HG03521 (cell line): Measurements from ENCODE around the gene SMDT1.
"Not testable (repeated sequence)": the region's sequence is repeated elsewhere in the genome, so short reads cannot be mapped to it uniquely, and the experiment has no call there.

Experiments used
- ATAC-seq: cut with Tn5 transposase; IDR thresholded peaks from one replicate; pipeline ENCODE4 v1.9.1; 2021; ENCODE audit warnings: mild to moderate bottlenecking, moderate library complexity; ENCODE audit not compliant: unreplicated experiment

Gene SMDT1

DNA sequence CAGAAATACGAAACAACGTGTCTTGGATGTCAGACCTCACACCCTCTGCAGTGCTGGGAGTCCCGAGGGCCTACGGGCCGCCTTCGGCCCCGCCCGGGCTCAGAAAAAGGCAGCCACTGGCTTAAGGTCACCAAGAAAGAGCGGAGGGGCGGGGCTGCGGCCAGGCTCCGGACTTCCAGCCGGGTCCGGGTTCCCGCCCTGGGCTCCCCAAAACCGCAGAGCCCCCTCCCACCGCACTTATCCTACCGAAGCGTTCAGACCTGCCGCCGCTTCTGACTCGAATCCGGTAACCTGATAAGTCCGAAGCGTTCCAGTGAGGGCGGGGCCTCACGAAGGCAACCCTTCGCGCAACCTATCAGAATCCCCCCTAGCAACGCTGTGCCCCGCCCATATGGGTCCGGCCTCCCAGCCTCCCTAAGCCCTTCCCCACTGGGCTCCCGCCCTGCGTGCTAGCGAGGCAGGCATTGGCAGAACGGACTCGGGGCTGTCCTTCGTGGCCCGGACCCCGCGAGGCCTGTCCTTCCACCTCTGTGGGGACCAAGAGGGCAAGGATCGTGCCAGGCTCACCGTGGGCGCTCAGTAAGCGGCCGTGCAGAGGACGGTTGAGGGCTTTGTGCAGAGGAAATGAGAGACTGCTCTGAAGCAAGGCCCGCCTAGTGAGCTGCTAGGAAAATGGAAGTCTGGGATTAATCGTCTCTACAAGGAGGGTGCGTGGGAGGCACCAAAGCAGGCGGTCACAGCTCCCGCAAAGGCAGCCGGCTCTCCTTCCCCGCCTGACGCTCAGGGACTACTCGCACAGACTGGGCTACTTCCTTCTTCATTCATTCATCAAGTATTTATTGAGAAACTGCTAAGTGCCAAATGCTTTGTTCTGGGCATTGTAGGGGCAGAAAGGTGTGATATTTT is 8.7 kb upstream of the SMDT1 start, which contains the start of gene NAGA:
Gene NAGA, minus strand, starts transcription at position 296 of the 906 bp plus-strand sequence. CDS start 515 bp downstream, outside the sequence.
- ATAC-seq, result peak; percentile 86

- not testable (repeated sequence) for ATAC-seq
Observed at GRCh38 chr22:42071508-42071907, 8.0 kb upstream of the SMDT1 start.

DNA sequence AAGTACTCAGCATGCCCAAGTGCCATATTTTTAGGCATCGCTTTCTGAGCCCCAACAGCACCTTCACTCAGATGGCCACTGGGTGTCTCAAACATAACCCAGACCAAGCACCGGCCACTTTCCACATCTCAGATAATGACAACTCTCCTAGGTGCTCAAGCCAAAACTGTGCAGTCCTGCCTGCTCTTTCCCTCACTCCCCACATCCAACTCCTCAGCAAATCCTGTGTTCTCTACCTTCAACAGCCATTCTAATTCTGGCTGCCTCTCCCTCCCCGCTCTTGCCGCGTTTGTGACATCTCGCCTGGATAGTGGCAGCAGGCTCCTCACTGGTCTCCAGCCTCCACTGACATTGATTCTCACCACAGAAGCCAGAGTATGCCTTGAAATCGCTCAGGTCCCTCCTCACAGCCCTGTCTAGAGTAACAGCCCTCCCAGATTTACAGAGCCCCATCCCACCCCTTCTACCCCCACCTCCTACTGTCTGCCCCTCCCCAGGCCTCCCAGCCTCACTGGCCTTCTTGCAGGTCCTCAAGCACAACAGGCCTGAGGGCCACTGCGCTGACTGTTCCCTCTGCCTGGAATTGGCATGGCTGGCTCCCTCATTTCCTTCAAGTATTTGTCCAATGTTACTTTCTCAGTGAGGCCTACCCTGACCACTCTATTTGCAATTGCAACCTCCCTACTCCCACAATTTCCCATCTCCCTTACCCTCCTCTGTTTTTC is 6.7 kb upstream of the SMDT1 start:
- ATAC-seq, result no peak

GRCh38 chr22:42073621-42074041 is 5.9 kb upstream of the SMDT1 start:
- no peak for ATAC-seq

DNA sequence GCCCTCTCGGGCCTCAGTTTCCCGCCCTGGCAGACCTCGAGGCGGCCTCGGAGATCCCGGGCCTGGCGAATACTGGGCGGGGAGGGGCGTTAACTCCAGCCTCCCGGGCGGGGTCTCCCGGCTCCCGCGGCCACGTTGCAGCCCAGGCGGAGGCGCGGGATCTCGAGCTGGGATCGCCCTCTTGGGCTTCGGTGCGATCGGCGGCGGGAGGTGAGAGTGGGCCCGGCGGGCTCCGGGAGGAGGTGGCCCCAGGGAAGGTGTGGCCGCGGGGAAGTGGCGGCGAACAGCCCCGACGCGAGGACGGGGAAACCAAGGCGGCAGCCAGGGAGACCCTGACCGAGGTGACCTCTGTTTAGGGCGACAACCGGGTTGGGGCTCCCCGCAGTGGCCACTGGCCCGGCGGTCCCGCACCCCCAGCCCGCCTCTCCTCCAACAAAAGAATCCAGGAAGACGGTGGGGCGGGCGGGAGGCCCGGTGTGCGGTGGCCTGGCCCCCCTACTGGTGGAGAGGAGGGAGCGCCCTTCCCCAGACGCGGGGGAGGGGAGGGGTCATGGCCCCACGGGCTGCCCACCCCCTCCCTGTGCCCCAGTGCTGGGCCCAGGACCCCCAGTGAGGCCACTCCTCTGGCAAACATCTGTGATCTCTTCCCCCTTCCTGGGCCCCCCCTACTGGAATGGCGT is 5.2 kb upstream of the SMDT1 start, which contains the start of gene PHETA2:
Gene PHETA2, plus strand, starts transcription at position 117 of the 680 bp plus-strand sequence. CDS start 3,046 bp downstream, outside the sequence.
- no peak for ATAC-seq

DNA sequence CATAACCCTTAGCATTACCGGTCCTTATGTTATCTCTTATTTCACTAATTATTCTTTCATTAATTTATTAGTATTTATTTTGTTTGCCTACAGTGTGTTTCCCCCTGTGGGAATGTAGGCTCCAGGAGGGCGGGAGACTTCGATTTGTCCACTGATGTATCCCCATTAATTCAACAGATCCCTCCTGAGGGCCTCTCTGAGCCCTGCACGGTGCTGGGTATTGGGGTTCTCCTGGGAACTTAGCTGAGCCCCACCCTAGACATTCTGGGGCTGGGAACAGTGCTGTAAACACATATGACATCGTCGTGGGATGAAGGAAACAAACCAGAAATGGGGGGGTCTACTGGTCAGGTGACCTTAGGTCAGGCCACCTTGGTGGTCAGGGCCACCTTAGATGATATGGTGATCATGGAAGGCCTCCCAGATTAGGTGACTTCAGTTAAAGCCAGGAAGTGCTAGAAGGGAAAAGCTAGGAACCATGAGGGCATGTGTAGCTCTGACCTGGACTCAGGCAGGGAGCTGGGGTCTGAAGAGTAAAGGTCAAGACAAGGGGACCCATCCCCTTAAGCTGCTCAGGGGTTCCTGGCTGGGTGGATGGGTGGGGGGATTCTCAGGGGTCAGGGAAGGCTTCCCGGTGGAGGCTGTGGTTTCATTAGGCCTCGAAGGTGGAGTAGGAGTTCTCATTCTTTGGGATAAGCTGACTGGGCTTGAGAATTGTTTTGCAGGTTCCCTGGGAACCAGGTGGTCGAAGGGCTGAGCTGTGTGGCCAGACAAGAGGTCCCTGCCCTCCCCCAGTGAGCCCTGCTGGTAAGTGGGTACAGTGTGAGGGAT is 4.4 kb upstream of the SMDT1 start:
- no peak for ATAC-seq

DNA sequence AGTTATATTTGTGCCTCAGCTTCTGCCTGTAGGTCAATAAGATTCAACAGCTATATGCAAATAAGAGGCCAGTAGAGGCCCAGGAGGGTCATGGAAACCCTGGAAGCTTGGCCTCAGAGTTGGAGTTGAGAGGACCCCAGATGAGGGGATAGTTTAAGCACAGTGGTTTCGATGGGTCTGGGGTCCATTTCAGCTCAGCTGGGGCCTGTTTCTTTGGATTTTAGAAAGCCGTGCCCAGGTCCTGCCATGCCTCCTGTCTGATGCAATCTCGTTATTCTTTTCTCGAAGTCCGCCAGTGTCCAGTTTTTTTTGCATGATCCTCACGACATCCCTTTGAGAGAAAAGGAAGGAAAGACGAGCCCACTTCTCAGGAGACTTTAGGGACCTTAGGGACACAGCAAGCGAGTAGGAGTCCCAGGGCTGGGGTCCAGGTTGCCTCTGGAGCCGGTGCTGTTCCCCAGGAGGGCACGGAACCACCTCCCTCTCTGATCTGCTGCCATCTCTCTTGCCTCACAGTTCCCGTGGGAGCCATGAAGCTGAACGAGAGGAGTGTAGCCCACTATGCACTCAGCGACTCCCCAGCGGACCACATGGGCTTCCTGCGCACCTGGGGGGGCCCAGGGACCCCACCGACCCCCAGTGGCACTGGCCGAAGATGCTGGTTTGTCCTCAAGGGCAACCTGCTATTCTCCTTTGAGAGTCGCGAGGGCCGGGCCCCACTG is 2.6 kb upstream of the SMDT1 start:
- ATAC-seq, result no peak

DNA sequence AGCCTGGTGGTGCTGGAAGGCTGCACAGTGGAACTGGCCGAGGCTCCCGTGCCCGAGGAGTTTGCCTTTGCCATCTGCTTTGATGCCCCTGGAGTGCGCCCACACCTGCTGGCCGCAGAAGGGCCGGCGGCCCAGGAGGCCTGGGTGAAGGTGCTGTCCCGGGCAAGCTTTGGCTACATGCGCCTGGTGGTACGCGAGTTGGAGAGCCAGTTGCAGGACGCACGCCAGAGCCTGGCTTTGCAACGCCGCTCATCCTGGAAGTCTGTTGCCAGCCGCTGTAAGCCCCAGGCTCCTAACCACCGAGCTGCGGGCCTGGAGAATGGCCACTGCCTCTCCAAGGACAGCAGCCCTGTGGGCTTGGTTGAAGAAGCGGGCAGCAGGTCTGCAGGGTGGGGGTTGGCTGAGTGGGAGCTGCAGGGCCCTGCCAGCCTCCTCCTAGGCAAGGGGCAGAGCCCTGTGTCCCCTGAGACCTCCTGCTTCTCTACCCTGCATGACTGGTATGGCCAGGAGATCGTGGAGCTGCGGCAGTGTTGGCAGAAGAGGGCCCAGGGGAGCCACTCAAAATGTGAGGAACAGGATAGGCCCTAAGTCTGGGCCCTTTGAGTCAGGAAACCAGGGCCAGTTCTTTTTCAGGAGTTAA is 1.9 kb upstream of the SMDT1 start:
- no peak for ATAC-seq

DNA sequence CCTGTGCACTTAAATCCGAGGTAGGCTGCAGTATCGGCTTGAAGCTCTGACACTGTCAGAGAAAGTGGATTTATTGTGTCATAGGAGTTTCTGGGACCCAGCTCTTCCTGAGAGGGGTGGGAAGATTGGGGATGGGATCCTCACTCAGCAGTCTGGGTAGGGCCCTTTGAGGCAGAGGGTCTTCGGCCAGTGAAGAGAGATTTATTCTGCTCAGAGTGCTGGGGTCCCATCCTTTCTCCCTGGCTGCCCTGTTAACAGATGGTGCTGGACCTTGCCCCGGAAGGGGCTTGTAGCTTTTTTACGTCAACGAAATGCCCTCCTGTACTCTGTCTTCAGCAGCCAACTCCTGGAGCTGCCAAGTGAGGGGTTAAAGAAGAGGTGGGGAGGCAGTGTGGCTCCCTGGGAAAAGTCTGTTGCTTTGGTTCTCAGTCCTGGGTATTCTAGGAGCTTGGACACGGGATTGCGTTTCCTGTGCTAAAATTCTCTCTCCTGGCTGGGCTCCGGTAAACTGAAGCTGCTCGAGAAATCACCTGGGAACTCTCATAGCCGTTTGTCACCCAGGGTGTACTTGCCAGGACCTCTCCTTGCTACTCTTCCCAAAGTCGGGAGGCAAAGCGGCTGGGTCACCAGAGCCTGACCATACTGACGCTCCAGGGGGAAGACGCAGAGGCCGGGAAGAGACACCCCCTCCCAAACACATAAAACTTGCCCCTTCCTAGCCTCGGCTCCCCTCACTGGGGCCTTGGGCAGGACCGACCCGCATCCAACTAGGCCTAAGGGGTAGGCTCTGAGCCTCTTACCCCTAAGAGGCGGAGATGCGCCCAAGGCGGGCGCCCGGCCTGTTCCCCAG is 806 bp upstream of the SMDT1 start:
- peak; percentile 2 for ATAC-seq

GRCh38 chr22:42080287-42080686 is 787 bp downstream of the SMDT1 start:
- ATAC-seq, result no peak

DNA sequence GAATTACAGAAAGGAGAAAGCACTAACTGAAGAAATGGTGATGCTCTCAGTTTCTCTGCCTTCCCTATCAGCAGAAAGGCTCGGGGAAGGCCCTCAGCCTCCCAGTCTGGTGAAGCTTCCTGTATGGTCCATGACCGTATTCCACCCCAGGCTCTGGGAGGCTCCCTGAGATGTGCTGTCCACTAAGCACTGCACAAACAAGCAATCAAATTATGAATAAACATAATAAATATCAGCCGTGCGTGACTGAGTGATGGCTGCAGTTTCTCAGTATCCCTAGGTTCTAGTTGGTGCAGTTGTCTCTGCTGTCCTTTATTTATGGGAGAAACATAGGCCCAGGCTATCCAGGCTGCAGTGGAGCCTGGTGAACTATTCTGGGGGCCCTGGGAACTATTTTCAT is 3.6 kb downstream of the SMDT1 start:
- ATAC-seq, result no peak

GRCh38 chr22:42084874-42085273 is 5.4 kb downstream of the SMDT1 start:
- ATAC-seq, result no peak

DNA sequence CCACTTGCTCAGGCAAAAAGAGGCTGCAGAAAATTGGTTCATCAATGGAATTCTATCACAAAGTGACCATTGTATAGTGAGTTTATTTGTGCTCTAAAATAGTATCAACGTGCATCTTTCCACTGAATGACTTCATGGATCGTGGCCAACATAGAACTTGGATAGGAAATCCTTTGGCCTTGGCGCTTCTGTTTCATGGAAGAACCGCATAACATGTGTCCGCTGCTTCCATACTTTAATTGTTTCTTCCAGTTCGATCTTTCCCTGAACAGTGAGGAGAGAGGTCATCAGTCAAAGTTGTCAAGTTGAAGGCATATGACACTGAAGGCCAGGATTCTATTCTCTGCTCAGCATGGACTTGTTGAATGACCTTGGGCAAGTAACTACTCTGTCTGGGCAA is 6.6 kb downstream of the SMDT1 start:
- ATAC-seq, result no peak

DNA sequence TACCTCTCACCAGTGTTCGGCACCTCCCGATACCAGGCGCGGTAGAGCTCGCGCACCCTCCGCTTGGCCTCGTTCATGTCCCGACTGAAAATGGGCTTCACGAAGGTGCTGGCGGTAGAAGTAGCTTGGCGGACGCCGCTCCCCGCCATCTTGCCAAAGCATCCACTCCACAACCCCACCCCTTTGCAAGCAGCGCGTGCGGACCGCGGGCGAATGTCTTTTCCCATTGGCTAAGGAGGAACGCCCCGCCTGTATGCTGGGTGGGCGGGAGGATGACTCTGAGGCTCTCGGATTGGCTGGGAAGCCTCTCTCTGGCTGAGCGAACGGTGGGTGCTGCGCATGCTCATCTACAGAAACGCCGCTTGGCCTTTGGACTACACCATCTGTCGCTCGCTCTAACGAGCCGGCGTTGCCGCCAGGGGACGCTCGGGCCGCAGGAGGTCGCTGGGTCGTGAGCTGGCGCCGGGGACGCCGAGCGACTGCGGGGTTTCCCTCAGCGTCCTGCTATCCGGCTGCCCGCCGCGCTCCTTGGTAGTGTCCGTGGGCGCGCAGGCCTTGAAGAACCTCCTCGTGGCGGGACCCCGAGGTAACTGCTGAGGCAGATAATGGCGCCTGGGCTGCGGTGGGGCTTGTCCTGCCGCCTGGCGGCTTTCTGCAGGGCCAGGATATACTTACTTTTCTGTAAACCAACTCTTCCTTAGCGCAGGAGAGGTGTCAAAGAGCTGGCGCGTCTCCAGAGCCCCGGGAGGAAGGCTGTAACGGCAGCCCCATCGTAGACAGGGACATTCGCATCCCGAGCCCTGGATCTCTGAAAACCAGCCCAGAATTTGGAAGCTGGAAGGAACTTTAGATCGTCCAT is 11.3 kb downstream of the SMDT1 start, which contains the start of gene NDUFA6:
Gene NDUFA6, minus strand, starts transcription at position 177 of the 859 bp plus-strand sequence. Its CDS starts 28 bp downstream, at position 149.
- ATAC-seq, result peak; percentile 92

DNA sequence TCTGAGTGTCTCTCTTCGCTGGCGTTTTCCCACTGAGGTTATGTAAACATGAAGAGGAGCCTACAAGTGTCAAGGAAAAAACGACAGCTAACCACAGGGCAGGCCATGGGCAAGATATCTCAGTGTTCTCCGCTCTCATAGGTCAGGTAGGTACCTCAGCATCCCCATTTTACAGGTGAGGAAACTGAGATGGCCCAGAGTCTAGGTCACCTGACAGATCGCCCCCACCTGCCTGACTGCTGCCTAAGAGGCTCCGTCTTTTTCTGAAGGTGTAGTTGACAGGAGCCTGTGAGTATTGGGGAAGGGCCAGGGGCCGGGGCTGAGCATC is 11.9 kb downstream of the SMDT1 start:
- no peak for ATAC-seq

DNA sequence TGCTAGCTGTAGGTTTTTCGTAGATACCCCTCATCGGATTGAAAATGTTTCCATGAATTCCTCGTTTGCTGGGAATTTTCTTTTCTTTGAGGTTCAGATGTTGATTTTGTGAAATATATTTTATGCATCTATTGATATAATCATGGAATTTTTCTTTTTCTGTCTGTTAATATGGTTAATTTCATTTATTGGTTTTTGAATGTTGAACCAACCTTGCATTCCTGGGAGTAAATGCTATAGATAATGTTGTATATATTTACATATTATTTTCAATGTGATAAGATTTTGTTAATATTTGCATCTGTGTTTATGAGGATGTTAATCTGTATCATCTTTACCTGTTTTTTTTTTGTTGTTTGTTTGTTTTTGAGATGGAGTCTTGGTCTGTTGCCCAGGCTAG is 21.7 kb downstream of the SMDT1 start:
- no peak for ATAC-seq

DNA sequence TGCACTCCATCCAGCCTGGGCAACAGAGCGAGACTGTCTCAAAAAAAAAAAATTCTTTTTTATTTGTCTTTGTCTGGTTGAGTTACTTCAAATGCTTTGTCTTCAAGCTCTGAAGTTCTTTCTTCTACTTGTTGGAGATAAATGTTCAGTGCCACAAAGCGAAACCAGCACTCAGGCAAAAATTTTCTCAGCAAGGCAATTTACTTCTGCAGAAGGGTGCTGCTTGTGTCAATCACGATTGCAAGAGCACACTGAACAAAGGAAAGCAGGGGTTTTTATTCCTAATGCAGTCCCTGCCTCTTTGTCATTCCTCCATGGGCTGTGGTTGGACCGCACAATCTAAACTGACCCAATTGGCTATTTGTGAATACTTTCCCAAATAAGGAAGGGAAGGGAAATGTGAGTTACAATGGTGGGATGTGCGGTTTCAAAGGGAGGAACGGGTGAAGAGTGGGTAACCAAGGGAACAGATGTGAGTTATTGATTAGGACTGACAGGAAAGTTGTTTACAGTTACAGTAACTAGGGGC is 24.9 kb downstream of the SMDT1 start:
- ATAC-seq, result not testable (repeated sequence)
